Esophagus mucosa (tissue), 1 donor: ENCODE data around the gene TOMM20. TPM values are rescaled to one million over a fixed set of nuclear protein-coding genes. Genes with fewer than 3 reads are reported as not detected.
"Not testable (repeated sequence)": the region's sequence is repeated elsewhere in the genome, so short reads cannot be mapped to it uniquely, and the experiment has no call there.

Experiments used
- ATAC-seq: fragments of 200-7000 bp; cut with Tn5 transposase; one replicate; pipeline ENCODE4 v1.9.1; 2020
- total RNA-seq: library from RNA; stranded (reverse); gene quantifications from one replicate; pipeline ENCODE4 v1.2.4, GENCODE V29; 2023
- donor health status: DM: yes; HTN: yes; CAD: no.

TOMM20 gene
- total RNA-seq, 1 donor from 2014 or later, result 102 TPM

DNA sequence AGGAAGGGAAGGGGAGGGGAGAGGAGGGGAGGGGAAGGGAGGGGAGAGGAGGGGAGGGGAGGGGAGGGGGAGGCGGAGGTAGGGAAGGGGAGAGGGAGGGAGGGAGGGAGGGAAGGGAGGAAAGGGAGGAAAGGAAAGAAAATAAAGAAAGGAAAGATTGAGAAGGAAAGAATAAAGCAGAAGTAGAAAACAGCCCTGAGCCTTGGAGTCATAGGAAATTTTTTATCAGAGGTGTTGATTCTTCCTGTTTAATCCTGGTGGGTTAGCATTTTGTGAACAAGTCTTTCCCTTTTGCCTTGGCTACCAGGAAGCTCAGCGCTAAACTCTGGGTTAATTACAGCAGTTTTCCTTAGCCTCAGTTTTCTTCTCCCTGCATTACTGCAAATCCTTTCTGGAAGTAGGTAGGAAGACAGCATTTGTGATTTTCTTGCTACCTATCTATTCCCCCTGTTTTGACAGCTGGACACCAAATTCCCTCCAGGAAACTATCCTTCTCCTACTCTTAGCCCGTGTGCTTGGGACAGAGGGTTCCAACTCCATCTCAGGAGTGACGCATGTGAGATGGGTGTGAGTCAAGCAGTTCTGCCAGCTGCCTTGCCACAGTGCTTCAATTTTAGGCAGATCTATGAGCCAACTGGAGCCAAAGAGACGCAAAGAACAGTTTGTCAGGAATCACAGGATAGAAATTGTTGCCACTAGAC is 26.9 kb downstream of the TOMM20 start:
- no peak for ATAC-seq

GRCh38 chr1:235100194-235100772 is 28.4 kb downstream of the TOMM20 start:
- ATAC-seq, result no peak

DNA sequence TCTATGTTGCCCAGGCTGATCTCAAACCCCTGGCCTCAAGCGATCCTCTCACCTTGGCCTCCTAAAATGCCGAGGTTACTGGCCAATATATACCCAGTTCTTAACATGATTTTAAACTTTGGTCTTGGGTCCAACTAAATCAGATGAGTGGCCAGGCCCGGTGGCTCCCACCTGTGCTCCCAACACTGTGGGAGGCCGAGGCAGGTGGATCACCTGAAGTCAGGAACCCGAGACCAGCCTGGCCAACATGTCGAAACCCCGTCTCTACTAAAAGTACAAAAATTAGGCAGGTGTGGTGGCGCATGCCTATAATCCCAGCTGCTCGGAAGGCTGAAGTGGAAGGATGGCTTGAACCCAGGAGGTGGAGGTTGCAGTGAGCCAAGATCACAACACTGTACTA is 29.6 kb downstream of the TOMM20 start:
- ATAC-seq, result no peak

GRCh38 chr1:235098547-235098946 is 30.1 kb downstream of the TOMM20 start:
- ATAC-seq, result no peak

DNA sequence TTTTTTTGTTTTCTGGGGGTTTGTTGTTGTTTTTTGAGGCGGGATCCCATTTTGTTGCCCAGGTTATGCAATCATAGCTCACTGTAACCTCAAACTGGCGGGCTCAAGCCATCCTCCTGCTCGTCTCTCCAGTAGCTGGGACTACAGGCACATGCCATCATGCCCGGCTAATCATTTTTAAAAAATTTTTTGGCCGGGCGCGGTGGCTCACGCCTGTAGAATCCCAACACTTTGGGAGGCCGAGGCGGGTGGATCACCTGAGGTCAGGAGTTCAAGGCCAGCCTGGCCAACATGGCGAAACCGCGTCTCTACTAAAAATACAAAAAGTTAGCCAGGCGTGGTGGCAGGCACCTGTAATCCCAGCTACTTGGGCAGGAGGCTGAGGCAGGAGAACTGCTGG is 31.1 kb downstream of the TOMM20 start:
- not testable (repeated sequence) for ATAC-seq

- no peak for ATAC-seq
Measured at GRCh38 chr1:235095938-235096562, 32.6 kb downstream of the TOMM20 start.

GRCh38 chr1:235093696-235094592 is 34.7 kb downstream of the TOMM20 start:
- ATAC-seq, result peak; percentile 79

GRCh38 chr1:235093013-235093695 is 35.5 kb downstream of the TOMM20 start:
- peak; percentile 62 for ATAC-seq

GRCh38 chr1:235092415-235092814 is 36.2 kb downstream of the TOMM20 start:
- not testable (repeated sequence) for ATAC-seq

- ATAC-seq, result not testable (repeated sequence)
Measured at GRCh38 chr1:235092045-235092406, 36.6 kb downstream of the TOMM20 start.

DNA sequence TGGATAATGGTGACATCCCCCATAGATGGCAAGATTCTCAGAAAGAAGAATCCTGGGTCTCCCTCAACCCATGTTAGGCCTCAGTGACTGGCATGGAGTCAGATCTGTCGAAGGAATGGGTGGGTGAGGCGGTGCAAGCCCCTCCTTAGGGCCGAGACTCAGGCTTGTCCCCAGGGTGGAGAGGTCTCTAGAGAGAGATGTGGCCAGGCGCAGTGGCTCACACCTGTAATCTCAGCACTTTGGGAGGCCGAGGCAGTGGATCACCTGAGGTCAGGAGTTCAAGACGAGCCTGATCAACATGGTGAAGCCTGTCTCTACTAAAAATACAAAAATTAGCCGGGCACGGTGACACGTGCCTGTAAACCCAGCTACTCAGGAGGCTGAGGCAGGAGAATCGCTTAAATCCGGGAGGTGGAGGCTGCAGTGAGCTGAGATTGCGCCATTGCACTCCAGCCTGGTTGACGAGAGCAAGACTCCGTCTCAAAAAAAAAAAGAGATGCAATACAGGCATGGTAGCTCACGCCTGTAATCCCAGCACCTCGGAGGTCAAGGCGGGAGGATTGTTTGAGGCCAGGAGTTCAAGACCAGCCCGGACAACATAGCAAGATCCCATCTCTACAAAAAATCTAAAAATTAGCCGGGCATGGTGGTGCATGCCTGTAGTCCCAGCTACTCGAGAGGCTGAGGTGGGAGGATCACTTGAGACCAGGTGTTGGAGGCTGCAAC is 37.2 kb downstream of the TOMM20 start:
- not testable (repeated sequence) for ATAC-seq

- ATAC-seq, result no peak
Measured at GRCh38 chr1:235090406-235091069, 38.1 kb downstream of the TOMM20 start.

DNA sequence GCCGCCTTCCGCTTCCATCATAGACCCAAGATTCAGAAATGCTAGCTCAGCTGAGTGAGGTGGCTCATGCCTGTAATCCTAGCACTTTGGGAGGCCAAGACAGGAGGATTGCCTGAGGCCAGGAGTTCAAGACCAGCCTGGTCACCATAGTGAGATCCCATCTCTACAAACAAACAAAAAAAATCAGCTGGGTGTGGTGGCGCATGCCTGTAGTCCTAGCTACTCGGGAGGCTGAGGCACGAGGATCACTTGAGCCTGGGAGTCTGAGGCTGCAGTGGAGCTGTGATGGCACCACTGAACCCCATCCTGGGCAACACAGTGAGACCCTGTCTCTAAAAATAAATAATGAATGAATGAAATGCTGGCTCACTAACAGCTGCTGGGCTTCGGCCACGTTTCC is 39.7 kb downstream of the TOMM20 start:
- ATAC-seq, result no peak

- no peak for ATAC-seq
Measured at GRCh38 chr1:235088430-235088829, 40.2 kb downstream of the TOMM20 start.

DNA sequence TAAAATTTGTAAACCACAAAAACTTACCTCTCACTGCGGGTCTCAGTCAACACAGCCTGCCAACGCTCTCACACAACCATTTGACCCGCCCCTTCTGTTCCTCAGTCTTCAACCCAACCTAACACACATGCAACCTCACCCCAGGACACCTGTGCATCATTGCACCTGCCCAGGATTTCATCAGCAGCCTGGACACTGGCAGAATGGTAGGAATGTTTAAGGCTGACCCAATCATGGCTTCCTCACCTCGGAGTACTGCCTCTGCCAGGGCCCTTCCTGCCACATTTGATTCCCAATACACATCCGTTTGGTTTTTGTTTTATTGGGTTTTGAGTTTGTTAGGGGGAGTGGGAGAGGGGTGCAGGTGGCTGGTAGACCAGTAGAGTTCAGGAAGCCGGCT is 40.7 kb downstream of the TOMM20 start:
- ATAC-seq, result no peak

- ATAC-seq, result not testable (repeated sequence)
Measured at GRCh38 chr1:235085411-235086117, 43.1 kb downstream of the TOMM20 start.

DNA sequence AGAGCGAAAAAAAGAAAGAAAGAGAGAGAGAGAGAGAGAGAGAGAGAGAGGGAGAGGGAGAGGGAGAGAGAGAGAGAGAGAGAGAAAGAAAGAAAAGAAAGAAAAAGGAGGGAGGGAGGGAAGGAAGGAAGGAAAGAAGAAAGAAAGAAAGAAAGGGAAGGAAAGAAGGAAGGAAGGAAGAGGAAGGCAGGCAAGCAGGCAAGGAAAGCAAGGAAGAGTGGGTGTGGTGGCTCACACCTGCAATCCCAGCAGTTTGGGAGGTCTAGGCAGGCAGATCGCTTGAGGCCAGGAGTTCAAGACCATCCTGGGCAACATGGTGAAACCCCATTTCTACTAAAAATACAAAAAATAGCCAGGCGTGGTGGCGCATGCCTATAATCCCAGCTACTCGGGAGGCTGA is 47.8 kb downstream of the TOMM20 start:
- not testable (repeated sequence) for ATAC-seq

- ATAC-seq, result not testable (repeated sequence)
Measured at GRCh38 chr1:235080297-235080657, 48.4 kb downstream of the TOMM20 start.

DNA sequence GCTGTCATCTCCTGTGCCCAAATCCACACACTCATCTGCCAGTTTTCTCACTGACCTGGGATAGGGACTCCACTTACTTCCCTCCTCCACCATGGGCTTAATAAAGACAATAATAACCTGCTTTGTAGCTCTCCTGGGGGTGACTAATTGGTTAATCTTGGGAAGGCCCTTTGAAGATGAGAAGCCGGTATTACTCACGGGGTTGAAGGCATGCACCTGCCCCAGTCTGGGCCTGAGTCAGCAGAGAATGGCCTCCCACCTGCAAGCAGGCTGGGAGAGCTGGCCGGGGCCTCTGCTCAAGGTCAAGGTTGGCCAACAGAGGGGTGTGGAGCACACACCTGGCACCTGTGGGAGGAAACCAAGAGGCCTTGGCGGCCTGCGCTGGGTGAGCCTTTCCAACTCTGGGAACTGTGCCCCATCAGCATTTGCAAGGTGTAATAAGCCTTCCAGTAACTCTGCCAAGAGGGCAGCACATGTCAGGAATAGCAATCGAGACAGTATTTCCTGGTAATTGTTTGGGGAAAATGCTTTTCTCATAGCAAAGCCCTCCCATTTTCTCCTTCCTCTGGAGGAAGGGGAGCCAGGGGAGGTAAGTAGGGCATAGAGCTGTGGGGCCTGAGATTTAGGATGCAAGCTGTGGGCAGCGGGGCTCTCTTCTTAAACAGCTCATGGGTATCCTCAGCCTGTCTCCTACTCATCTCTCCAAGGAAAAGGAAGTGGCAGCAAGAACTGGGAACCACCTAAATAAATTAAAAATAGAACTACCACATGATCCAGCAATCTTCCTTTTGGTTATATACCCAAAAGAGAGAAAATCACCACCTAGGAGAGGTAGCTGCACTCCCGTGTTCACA is 49.0 kb downstream of the TOMM20 start:
- peak; percentile 98 for ATAC-seq
